Hepatocyte (in vitro differentiated cells): ENCODE measurements around the gene LRP3. TPM values are rescaled to one million over a fixed set of nuclear protein-coding genes. Genes with fewer than 3 reads are reported as not detected.
"Not testable (repeated sequence)": the region's sequence is repeated elsewhere in the genome, so short reads cannot be mapped to it uniquely, and the experiment has no call there.

Experiments used
- DNase-seq: peaks from one replicate; pipeline ENCODE4 v3.0.0-alpha.2; 2016; ENCODE audit warnings: low spot score
- H2AFZ ChIP-seq: fragments of 200-600 bp; sonication (generic); 2 replicates; pipeline ENCODE4 v1.6.0; 2016; ENCODE audit warnings: antibody characterized with exemption, mild to moderate bottlenecking
- H3K27ac ChIP-seq: fragments of 200-600 bp; sonication (generic); 2 replicates; pipeline ENCODE4 v1.5.1; 2016; ENCODE audit warnings: mild to moderate bottlenecking
- H3K27me3 ChIP-seq: fragments of 200-600 bp; sonication (generic); 2 replicates; pipeline ENCODE4 v1.6.1; 2016
- H3K36me3 ChIP-seq: fragments of 200-600 bp; sonication (generic); replicated peaks from 2 replicates; pipeline ENCODE4 v1.5.1; 2016; ENCODE audit warnings: low read depth; ENCODE audit not compliant: insufficient read depth
- H3K4me1 ChIP-seq: fragments of 200-600 bp; sonication (generic); 2 replicates; pipeline ENCODE4 v1.5.1; 2016; ENCODE audit warnings: mild to moderate bottlenecking, moderate library complexity; ENCODE audit not compliant: insufficient read depth
- H3K4me2 ChIP-seq: fragments of 200-600 bp; sonication (generic); 2 replicates; pipeline ENCODE4 v1.6.0; 2016
- H3K4me3 ChIP-seq: fragments of 200-600 bp; sonication (generic); 2 replicates; pipeline ENCODE4 v1.5.1; 2016; ENCODE audit warnings: mild to moderate bottlenecking
- H3K79me2 ChIP-seq: fragments of 200-600 bp; sonication (generic); 2 replicates; pipeline ENCODE4 v1.6.0; 2017; ENCODE audit warnings: mild to moderate bottlenecking
- H3K9me2 ChIP-seq: fragments of 200-600 bp; sonication (generic); replicated peaks from 2 replicates; pipeline ENCODE4 v1.6.0; 2017; ENCODE audit warnings: mild to moderate bottlenecking; ENCODE audit not compliant: insufficient read depth
- H3K9me3 ChIP-seq: fragments of 200-600 bp; sonication (generic); 2 replicates; pipeline ENCODE4 v1.5.1; 2016; ENCODE audit warnings: low read depth, mild to moderate bottlenecking
- H4K20me1 ChIP-seq: fragments of 200-600 bp; sonication (generic); 2 replicates; pipeline ENCODE4 v1.6.0; 2016; ENCODE audit warnings: mild to moderate bottlenecking; ENCODE audit not compliant: insufficient read depth, poor library complexity, severe bottlenecking
- CTCF ChIP-seq: fragments of 200-600 bp; sonication (generic); IDR thresholded peaks from 2 replicates; pipeline ENCODE4 v1.5.1; 2016; ENCODE audit warnings: antibody characterized with exemption, mild to moderate bottlenecking; ENCODE audit not compliant: poor library complexity
- EZH2 ChIP-seq: fragments of 200-600 bp; sonication (generic); IDR thresholded peaks from 2 replicates; pipeline ENCODE4 v1.6.1; 2016; ENCODE audit warnings: antibody characterized with exemption, mild to moderate bottlenecking, borderline replicate concordance
- EZH2phosphoT487 ChIP-seq: fragments of 200-600 bp; sonication (generic); IDR thresholded peaks from one replicate; pipeline ENCODE4 v1.6.1; 2018; ENCODE audit warnings: antibody characterized with exemption, mild to moderate bottlenecking, low read depth, moderate library complexity; ENCODE audit not compliant: unreplicated experiment, severe bottlenecking
- WGBS: methylation state at CpG from one replicate; pipeline ENCODE4 v1.1.6; 2016; ENCODE audit warnings: low lambda C conversion rate; ENCODE audit errors: missing lambda C conversion rate; 5-methylcytosine and 5-hydroxymethylcytosine counted together
- polyA plus RNA-seq: library from polyadenylated mRNA; unstranded; fragments of >200 nt; fragmentation: Nextera tagmentation; extraction: Ambion mirVana; gene quantifications from 2 replicates; pipeline ENCODE4 v1.2.1, GENCODE V29; 2016
- total RNA-seq: library from RNA; depleted of rRNA; stranded (reverse); fragments of >200 nt; gene quantifications from 2 replicates; pipeline ENCODE4 v1.2.3, GENCODE V29; 2014

Gene LRP3
- total and polyA plus RNA-seq, 2 experiments from 2014 or later: 37.4 to 44.0 TPM

GRCh38 chr19:33150852-33151518 is 43.1 kb upstream of the LRP3 start:
- Histone ChIP-seq H3K4me2 (no peak overlapping the region), H3K4me1 (no peaks in the 10 kb centered on the region)
- WGBS: 82% methylated on average over 14 of the region's 14 CpGs

GRCh38 chr19:33152176-33152575 is 42.0 kb upstream of the LRP3 start:
- no peaks in the 10 kb centered on the region for H3K36me3 ChIP-seq
- H3K4me1 ChIP-seq: no peaks in the 10 kb centered on the region
- no peak overlapping the region for H3K4me2 ChIP-seq
- no peaks in the 10 kb centered on the region for H3K27me3 ChIP-seq
- DNase-seq: no peak
- no peak for TF ChIP-seq EZH2phosphoT487
- no peaks in the 10 kb centered on the region for H4K20me1 ChIP-seq
- no peak overlapping the region for H2AFZ ChIP-seq
- no peak overlapping the region for H3K27ac ChIP-seq
- H3K9me2 ChIP-seq: no peaks in the 10 kb centered on the region
- no peaks in the 10 kb centered on the region for H3K9me3 ChIP-seq
- 89% methylated on average over 2 of the region's 2 CpGs for WGBS
- H3K4me3 ChIP-seq: no peak overlapping the region
- H3K79me2 ChIP-seq: no peaks in the 10 kb centered on the region

More at GRCh38 chr19:33150852-33151518, 43.1 kb upstream of the LRP3 start:
- no peak for DNase-seq
- no peaks in the 10 kb centered on the region for H3K36me3 ChIP-seq
- no peaks in the 10 kb centered on the region for H3K9me3 ChIP-seq
- no peak overlapping the region for H3K27ac ChIP-seq
- H3K27me3 ChIP-seq: no peaks in the 10 kb centered on the region
- no peak overlapping the region for H2AFZ ChIP-seq
- no peak overlapping the region for H3K4me3 ChIP-seq
- H3K79me2 ChIP-seq: no peaks in the 10 kb centered on the region
- no peaks in the 10 kb centered on the region for H3K9me2 ChIP-seq
- TF ChIP-seq EZH2phosphoT487: no peak
- no peak for TF ChIP-seq CTCF
- TF ChIP-seq EZH2: no peak
- no peaks in the 10 kb centered on the region for H4K20me1 ChIP-seq

GRCh38 chr19:33152625-33153024 is 41.5 kb upstream of the LRP3 start:
- H3K4me3 ChIP-seq, H3K36me3 ChIP-seq, H3K27ac ChIP-seq, H3K9me2 ChIP-seq, H3K27me3 ChIP-seq, H4K20me1 ChIP-seq, H2AFZ ChIP-seq, DNase-seq, H3K79me2 ChIP-seq, H3K9me3 ChIP-seq, H3K4me2 ChIP-seq, H3K4me1 ChIP-seq: not testable (repeated sequence)
- WGBS: 88% methylated on average over 4 of the region's 4 CpGs

GRCh38 chr19:33154313-33154712 is 39.8 kb upstream of the LRP3 start:
- not testable (repeated sequence) for H3K4me3 ChIP-seq, H3K4me2 ChIP-seq, DNase-seq, H2AFZ ChIP-seq, H4K20me1 ChIP-seq, H3K4me1 ChIP-seq, H3K36me3 ChIP-seq, H3K9me2 ChIP-seq, H3K27me3 ChIP-seq, H3K9me3 ChIP-seq, H3K79me2 ChIP-seq, H3K27ac ChIP-seq
- WGBS: 87% methylated on average over 6 of the region's 6 CpGs

- no peak overlapping the region for H3K27ac ChIP-seq
- TF ChIP-seq EZH2phosphoT487 (no peak), EZH2 (no peak), CTCF (no peak)
- H3K9me3 ChIP-seq: no peaks in the 10 kb centered on the region
- H2AFZ ChIP-seq: no peak overlapping the region
- no peaks in the 10 kb centered on the region for H3K79me2 ChIP-seq
- no peaks in the 10 kb centered on the region for H4K20me1 ChIP-seq
- H3K27me3 ChIP-seq: no peaks in the 10 kb centered on the region
- no peaks in the 10 kb centered on the region for H3K36me3 ChIP-seq
- WGBS: 94% methylated on average over 5 of the region's 5 CpGs
- no peaks in the 10 kb centered on the region for H3K9me2 ChIP-seq
- DNase-seq: no peak
- H3K4me1 ChIP-seq: no peaks in the 10 kb centered on the region
- H3K4me3 ChIP-seq: no peak overlapping the region
- no peak overlapping the region for H3K4me2 ChIP-seq
Observed at GRCh38 chr19:33156334-33156733, 37.8 kb upstream of the LRP3 start.
